Measurements from ENCODE around the gene CDC123. TPM values are rescaled to one million over a fixed set of nuclear protein-coding genes. Genes with fewer than 3 reads are reported as not detected.

CDC123 gene
- polyA plus RNA-seq, 2 of the 4 experiments (the other 2 are of a cell fraction) = 164 to 195 TPM

GRCh38 chr10:12202226-12202625 lies 6.2 kb downstream of the CDC123 start:
- peaks cover 11% of the 10 kb centered on the region for H3K4me1 ChIP-seq

GRCh38 chr10:12205082-12205481 lies 9.1 kb downstream of the CDC123 start:
- DNase-seq (ENCODE audit: low read depth in 1 of 2, low spot score in 1 of 2) (no peak), ATAC-seq (no peak), FAIRE-seq (no peak)
- CTCF ChIA-PET = interaction anchor here (7.2 kb wide), 1 partner anchor 9 kb away, joined by 61 read pairs; no protein-coding TSS in a partner anchor
- no peak overlapping the region for H3K4me2 ChIP-seq
- no peaks in the 10 kb centered on the region for H3K4me1 ChIP-seq
- TF ChIP-seq HES2 (IDR thresholded peaks at IDR 0.05) (no peak), PBX3 (IDR thresholded peaks at IDR 0.05) (no peak)
- 92% methylated on average over 3 of the region's 3 CpGs for WGBS (ENCODE audit: missing lambda C conversion rate)
- H3K9me3 ChIP-seq = no peaks in the 10 kb centered on the region
- no peak overlapping the region for H3K27ac ChIP-seq
- no peak overlapping the region for H3K4me3 ChIP-seq
- POLR2A ChIA-PET = no interaction called here

More at GRCh38 chr10:12202226-12202625, 6.2 kb downstream of the CDC123 start:
- Histone ChIP-seq H3K9me3 (no peaks in the 10 kb centered on the region), H3K27ac (no peak overlapping the region), H3K4me3 (no peak overlapping the region), H3K4me2 (no peak overlapping the region)
- TF ChIP-seq BHLHE40 (IDR thresholded peaks at IDR 0.05; ENCODE audit: low read depth, low read length) = no peak
- TF ChIP-seq MYC (IDR thresholded peaks at IDR 0.05; ENCODE audit: borderline replicate concordance, low read length) = no peak
- ATAC-seq (no peak), DNase-seq (ENCODE audit: low read depth in 1 of 2, low spot score in 1 of 2) (no peak), FAIRE-seq (no peak)
- CTCF ChIA-PET = interaction anchor here (7.2 kb wide), 1 partner anchor 12 kb away, joined by 61 read pairs; no protein-coding TSS in a partner anchor
- POLR2A ChIA-PET = no interaction called here
- WGBS (ENCODE audit: missing lambda C conversion rate) = 85% methylated on average over 5 of the region's 5 CpGs

- POLR2A ChIA-PET = no interaction called here
These were observed 11.1 kb downstream of the CDC123 start for GRCh38 chr10:12207114-12207513.

More at GRCh38 chr10:12207114-12207513, 11.1 kb downstream of the CDC123 start:
- H3K9me3 ChIP-seq = peaks cover 3% of the 10 kb centered on the region; the same call in 1 of the 3 replicates
- 60% methylated on average over 3 of the region's 3 CpGs for WGBS (ENCODE audit: missing lambda C conversion rate)
- no peaks in the 10 kb centered on the region for H3K4me1 ChIP-seq
- CTCF ChIA-PET = no interaction called here
- TF ChIP-seq JUN (IDR thresholded peaks at IDR 0.05) (no peak), CBX2 (IDR thresholded peaks at IDR 0.05; ENCODE audit: borderline replicate concordance, low read depth) (no peak), FOSL2 (IDR thresholded peaks at IDR 0.05) (no peak), FOSL2 (CRISPR knock-in tag; IDR thresholded peaks at IDR 0.05) (no peak), PHF8 (IDR thresholded peaks at IDR 0.05; ENCODE audit: borderline replicate concordance, low read depth) (no peak), REST (IDR thresholded peaks at IDR 0.05) (no peak), HOXB5 (CRISPR knock-in tag; IDR thresholded peaks at IDR 0.05) (no peak), POLR2A (IDR thresholded peaks at IDR 0.05; ENCODE audit: low read length) (no peak), PBX3 (IDR thresholded peaks at IDR 0.05) (no peak), RARB (CRISPR knock-in tag; IDR thresholded peaks at IDR 0.05) (no peak), HMGXB4 (CRISPR knock-in tag; IDR thresholded peaks at IDR 0.05; ENCODE audit: borderline replicate concordance) (no peak)
- no peak overlapping the region for H3K27ac ChIP-seq
- no peak overlapping the region for H3K4me3 ChIP-seq
- no peak overlapping the region for H3K4me2 ChIP-seq
- no peak for ATAC-seq
- no peak for DNase-seq (ENCODE audit: low read depth in 1 of 2, low spot score in 1 of 2)
- FAIRE-seq = no peak
